Left lung (tissue), 10 donors: ENCODE data around the gene RPS15. TPM values are rescaled to one million over a fixed set of nuclear protein-coding genes. Genes with fewer than 3 reads are reported as not detected.

Source experiments
- ATAC-seq: fragments of 200-7000 bp; cut with Tn5 transposase; one replicate; pipeline ENCODE4 v1.9.1; 2020; ENCODE audit warnings: moderate library complexity
- DNase-seq, 4 donors: peaks; one replicate each; pipeline ENCODE4 v3.0.0-alpha.2; 2013 to 2020
- H3K27ac ChIP-seq, 2 donors: fragments of 200-600 bp; sonication (generic) in 1 of 2; one replicate each; pipeline versions ENCODE4 v1.5.0 to v1.8.0; 2020 to 2021
- H3K27me3 ChIP-seq, 2 donors: fragments of 200-600 bp; sonication (generic) in 1 of 2; one replicate each; pipeline versions ENCODE4 v1.5.0 to v1.8.0; 2020 to 2021
- H3K36me3 ChIP-seq, 2 donors: fragments of 200-600 bp; sonication (generic) in 1 of 2; one replicate each; pipeline versions ENCODE4 v1.5.0 to v1.8.0; 2020 to 2021
- H3K4me1 ChIP-seq, 2 donors: fragments of 200-600 bp; one replicate each; pipeline ENCODE4 v1.8.0; 2021
- H3K4me3 ChIP-seq, 2 donors: fragments of 200-600 bp; sonication (generic) in 1 of 2; one replicate each; pipeline versions ENCODE4 v1.5.0 to v1.8.0; 2020 to 2021; ENCODE audit warnings: mild to moderate bottlenecking in 1 of 2
- H3K9me3 ChIP-seq, 2 donors: fragments of 200-600 bp; sonication (generic) in 1 of 2; one replicate each; pipeline versions ENCODE4 v1.5.0 to v1.8.0; 2020 to 2021
- intact Hi-C, 2 donors: fragments of 100-400 bp; cut with DNase I; formaldehyde crosslinking; loops; one replicate each; pipeline versions ENCODE4 v1.11.2 to v1.14.2; 2022
- polyA plus RNA-seq, 6 donors: library from polyadenylated mRNA; unstranded; fragments of 120-200 nt; gene quantifications; one replicate each; pipeline ENCODE4 v1.2.1, GENCODE V29; 2013; ENCODE audit not compliant: insufficient read length in 6 of 6
- total RNA-seq, 2 donors: library from RNA; stranded (reverse); fragmentation: NEBNext Ultra II Directional; extraction: Animal tissue kit (Norgen Biotek cat#: 25700); gene quantifications; one replicate each; pipeline ENCODE4 v1.2.1, GENCODE V29; 2021
- TF ChIP-seq, protein P1 (sequence below), 2 donors: fragments of 200-600 bp; sonication (generic) in 1 of 2; IDR thresholded peaks; one replicate each; pipeline versions ENCODE4 v1.5.0 to v1.8.0; 2021; ENCODE audit warnings: antibody characterized with exemption in 2 of 2
- donor health status: DM: no; HTN: yes; CAD: no.
- donor health status: DM: no; HTN: no; CAD: no.

The RPS15 gene
- total and polyA plus RNA-seq, 8 donors, result 673 to 987 (median 836) TPM

- intact Hi-C loops, result no loop called here
- Histone ChIP-seq H3K27me3 (no peaks in the 10 kb centered on the region), H3K36me3 (peaks cover 0 to 81% of the 10 kb centered on the region in 2 donors), H3K4me3 (no peak overlapping the region), H3K9me3 (no peaks in the 10 kb centered on the region), H3K4me1 (peaks cover 22 to 33% of the 10 kb centered on the region in 2 donors), H3K27ac (no peak overlapping the region)
- no peak for ATAC-seq
- no peak for DNase-seq
- TF ChIP-seq, protein P1, sequence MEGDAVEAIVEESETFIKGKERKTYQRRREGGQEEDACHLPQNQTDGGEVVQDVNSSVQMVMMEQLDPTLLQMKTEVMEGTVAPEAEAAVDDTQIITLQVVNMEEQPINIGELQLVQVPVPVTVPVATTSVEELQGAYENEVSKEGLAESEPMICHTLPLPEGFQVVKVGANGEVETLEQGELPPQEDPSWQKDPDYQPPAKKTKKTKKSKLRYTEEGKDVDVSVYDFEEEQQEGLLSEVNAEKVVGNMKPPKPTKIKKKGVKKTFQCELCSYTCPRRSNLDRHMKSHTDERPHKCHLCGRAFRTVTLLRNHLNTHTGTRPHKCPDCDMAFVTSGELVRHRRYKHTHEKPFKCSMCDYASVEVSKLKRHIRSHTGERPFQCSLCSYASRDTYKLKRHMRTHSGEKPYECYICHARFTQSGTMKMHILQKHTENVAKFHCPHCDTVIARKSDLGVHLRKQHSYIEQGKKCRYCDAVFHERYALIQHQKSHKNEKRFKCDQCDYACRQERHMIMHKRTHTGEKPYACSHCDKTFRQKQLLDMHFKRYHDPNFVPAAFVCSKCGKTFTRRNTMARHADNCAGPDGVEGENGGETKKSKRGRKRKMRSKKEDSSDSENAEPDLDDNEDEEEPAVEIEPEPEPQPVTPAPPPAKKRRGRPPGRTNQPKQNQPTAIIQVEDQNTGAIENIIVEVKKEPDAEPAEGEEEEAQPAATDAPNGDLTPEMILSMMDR (IDR thresholded peaks at IDR 0.05), result no peak
Observed at GRCh38 chr19:1420590-1420989, 17.6 kb upstream of the RPS15 start.

DNA sequence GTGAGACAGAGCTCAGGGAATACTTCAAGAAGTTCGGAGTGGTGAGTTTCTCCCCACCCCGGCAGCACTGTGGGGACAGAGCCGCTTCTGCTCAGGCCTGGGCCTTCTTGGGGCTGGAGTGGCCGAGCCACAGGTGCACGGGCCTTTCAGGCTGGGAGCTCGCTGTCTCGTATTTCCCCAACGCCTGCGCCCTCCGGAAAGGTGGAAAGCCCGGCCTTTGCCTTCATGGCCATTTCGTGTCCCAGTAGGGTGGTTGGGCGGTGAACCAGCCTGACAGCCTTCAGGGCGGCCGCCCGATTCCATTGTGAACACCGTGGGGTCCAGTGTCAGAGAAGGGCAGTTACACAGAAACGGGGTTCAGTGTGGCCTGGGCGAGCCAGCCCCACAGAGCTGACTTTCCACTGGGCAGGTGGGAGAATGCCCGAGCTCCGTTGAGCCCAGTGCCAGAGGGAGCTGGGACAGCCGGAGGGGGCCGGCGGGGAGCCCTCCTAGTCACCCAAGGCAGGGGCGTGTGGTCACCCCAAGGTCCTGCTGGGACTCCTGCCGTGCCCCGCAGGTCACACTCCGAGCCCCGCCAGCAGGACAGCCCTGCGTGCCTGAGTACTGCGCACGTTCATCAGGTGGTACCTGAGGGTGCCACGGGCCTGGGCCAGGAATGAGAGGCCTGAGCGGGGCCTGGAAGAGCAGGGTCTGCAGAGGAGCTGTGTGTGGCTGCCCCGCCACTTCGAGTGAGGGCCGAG lies 16.8 kb upstream of the RPS15 start:
- DNase-seq (no peak), ATAC-seq (no peak)
- Histone ChIP-seq H3K4me3 (no peak overlapping the region), H3K36me3 (peaks cover 0 to 87% of the 10 kb centered on the region in 2 donors), H3K27me3 (no peaks in the 10 kb centered on the region), H3K9me3 (no peaks in the 10 kb centered on the region), H3K4me1 (peaks cover 14 to 25% of the 10 kb centered on the region in 2 donors), H3K27ac (no peak overlapping the region)
- TF ChIP-seq, protein P1 (IDR thresholded peaks at IDR 0.05), result no peak
- intact Hi-C loops, result no loop called here

GRCh38 chr19:1421958-1422305 lies 16.3 kb upstream of the RPS15 start:
- DNase-seq, result peak in 1 of 4 donors; percentile 65
- H3K27ac ChIP-seq, result no peak overlapping the region
- peaks cover 8 to 19% of the 10 kb centered on the region in 2 donors for H3K4me1 ChIP-seq
- no peaks in the 10 kb centered on the region for H3K9me3 ChIP-seq
- no peak overlapping the region for H3K4me3 ChIP-seq
- intact Hi-C loops, result no loop called here
- H3K36me3 ChIP-seq, result peaks cover 0 to 90% of the 10 kb centered on the region in 2 donors
- TF ChIP-seq, protein P1 (IDR thresholded peaks at IDR 0.05), result no peak
- no peak for ATAC-seq
- H3K27me3 ChIP-seq, result no peaks in the 10 kb centered on the region

GRCh38 chr19:1422360-1422759 lies 15.8 kb upstream of the RPS15 start:
- no peak for DNase-seq
- no peak overlapping the region for H3K4me3 ChIP-seq
- no peak for ATAC-seq
- H3K27ac ChIP-seq, result no peak overlapping the region
- H3K36me3 ChIP-seq, result peaks cover 0 to 91% of the 10 kb centered on the region in 2 donors
- no peaks in the 10 kb centered on the region for H3K9me3 ChIP-seq
- no peaks in the 10 kb centered on the region for H3K27me3 ChIP-seq
- intact Hi-C loops, result no loop called here
- H3K4me1 ChIP-seq, result peaks cover 5 to 15% of the 10 kb centered on the region in 2 donors
- TF ChIP-seq, protein P1 (IDR thresholded peaks at IDR 0.05), result no peak

DNA sequence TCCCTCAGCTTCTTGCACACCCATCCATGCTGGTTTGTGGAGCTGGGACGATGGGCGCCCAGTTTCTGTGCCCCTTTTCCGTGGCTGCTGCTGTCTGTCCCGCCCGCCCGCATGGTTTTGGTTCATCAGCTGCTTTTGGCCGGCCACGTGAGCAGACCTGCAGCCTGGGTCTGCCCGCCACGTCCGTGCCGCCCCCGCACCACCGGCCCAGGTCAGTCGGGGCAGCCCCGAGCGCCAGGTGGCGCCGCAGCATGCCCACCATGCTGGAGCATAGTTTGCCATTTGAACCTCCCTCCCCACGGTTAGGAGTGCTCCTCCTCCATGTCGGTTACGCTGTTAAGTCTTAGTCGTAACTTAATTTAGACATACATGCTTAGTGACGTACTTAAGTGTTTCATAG lies 15.3 kb upstream of the RPS15 start:
- Histone ChIP-seq H3K4me1 (peaks cover 1 to 9% of the 10 kb centered on the region in 2 donors), H3K36me3 (peaks cover 0 to 93% of the 10 kb centered on the region in 2 donors), H3K4me3 (no peak overlapping the region), H3K27me3 (no peaks in the 10 kb centered on the region), H3K27ac (no peak overlapping the region), H3K9me3 (no peaks in the 10 kb centered on the region)
- intact Hi-C loops, result no loop called here
- ATAC-seq (no peak), DNase-seq (no peak)
- TF ChIP-seq, protein P1 (IDR thresholded peaks at IDR 0.05), result no peak
